GM12801 (cell line): ENCODE data around the gene SZT2.

Experiments
- CTCF ChIP-seq: IDR thresholded peaks from one replicate; pipeline ENCODE4 v1.5.1; 2011; ENCODE audit warnings: control low read depth; ENCODE audit not compliant: insufficient read length; ENCODE audit errors: extremely low read depth

Gene SZT2

GRCh38 chr1:43383449-43383848, 6.2 kb upstream of the SZT2 start:
- TF ChIP-seq CTCF, result no peak

GRCh38 chr1:43386676-43387075, 3.0 kb upstream of the SZT2 start:
- no peak for TF ChIP-seq CTCF

GRCh38 chr1:43387976-43388599, 1.6 kb upstream of the SZT2 start:
- no peak for TF ChIP-seq CTCF

- no peak for TF ChIP-seq CTCF
Measured at GRCh38 chr1:43388613-43389012, 1.1 kb upstream of the SZT2 start.

- TF ChIP-seq CTCF, result no peak
Measured at GRCh38 chr1:43392702-43393101, 3.0 kb downstream of the SZT2 start.

GRCh38 chr1:43395523-43395922, 5.8 kb downstream of the SZT2 start:
- no peak for TF ChIP-seq CTCF

GRCh38 chr1:43396059-43396458, 6.4 kb downstream of the SZT2 start:
- TF ChIP-seq CTCF, result no peak
